HG03039 (cell line): ENCODE results near the gene CLSTN2.

Experiments used
- ATAC-seq: cut with Tn5 transposase; IDR thresholded peaks from one replicate; pipeline ENCODE4 v1.9.1; 2021; ENCODE audit warnings: mild to moderate bottlenecking, moderate library complexity; ENCODE audit not compliant: unreplicated experiment

Gene CLSTN2

DNA sequence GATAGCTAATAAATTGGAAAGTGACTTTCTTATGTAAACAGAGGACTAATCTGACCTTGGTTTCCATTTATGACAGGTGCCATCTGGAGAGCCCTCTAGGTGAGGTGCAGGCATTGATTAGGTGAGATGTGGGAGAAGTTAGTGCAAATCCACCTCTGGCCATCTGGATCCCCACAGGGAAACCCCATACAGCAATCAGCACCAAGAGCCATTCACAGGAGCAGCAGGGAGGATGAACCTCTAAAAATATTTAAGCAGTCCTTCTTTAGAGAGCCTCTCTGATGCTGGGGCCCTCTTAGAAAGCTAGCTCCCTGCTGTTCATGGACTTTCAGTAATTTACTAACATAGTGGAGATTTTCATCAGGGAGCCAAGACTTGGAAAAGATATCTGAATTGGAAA is 69.3 kb downstream of the CLSTN2 start:
- no peak for ATAC-seq

DNA sequence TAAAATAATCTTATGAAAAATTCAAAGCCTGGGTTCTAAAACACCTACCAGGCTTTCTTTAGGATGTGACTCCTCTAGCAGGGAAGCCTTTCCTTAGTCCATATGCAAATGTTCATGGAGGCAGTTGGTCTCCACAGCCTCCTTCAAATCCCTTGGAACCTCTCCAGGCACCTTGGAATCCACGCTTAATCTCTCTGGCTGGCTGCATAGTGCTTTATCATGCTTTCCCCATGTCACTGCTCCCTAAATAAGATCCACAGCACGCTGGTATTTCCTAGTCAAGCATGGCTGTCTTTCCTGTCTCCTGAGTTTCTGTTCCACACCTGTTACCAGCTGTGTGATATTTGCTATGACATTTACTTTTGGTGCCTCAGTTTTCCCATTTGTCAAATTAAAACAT is 71.3 kb downstream of the CLSTN2 start:
- ATAC-seq = no peak

DNA sequence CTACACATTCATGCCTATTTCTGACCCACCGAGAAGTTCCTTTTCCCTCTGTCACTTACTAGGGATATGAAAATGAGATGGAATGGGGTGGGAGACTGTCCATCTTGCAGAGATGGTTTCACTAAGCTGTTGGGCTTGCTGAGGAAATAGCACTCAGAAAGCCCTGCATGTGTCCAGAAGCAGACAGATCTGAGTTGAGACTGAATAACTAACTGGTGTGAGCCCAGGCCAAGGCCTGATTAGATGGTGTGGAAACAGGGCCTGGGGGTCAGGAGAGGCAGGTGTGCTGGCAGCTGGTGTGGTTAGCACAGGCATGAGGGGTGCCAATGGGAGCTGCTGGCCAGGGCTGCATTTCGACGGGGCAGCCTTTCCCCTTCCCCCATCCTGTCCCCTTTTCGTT is 72.1 kb downstream of the CLSTN2 start:
- no peak for ATAC-seq

DNA sequence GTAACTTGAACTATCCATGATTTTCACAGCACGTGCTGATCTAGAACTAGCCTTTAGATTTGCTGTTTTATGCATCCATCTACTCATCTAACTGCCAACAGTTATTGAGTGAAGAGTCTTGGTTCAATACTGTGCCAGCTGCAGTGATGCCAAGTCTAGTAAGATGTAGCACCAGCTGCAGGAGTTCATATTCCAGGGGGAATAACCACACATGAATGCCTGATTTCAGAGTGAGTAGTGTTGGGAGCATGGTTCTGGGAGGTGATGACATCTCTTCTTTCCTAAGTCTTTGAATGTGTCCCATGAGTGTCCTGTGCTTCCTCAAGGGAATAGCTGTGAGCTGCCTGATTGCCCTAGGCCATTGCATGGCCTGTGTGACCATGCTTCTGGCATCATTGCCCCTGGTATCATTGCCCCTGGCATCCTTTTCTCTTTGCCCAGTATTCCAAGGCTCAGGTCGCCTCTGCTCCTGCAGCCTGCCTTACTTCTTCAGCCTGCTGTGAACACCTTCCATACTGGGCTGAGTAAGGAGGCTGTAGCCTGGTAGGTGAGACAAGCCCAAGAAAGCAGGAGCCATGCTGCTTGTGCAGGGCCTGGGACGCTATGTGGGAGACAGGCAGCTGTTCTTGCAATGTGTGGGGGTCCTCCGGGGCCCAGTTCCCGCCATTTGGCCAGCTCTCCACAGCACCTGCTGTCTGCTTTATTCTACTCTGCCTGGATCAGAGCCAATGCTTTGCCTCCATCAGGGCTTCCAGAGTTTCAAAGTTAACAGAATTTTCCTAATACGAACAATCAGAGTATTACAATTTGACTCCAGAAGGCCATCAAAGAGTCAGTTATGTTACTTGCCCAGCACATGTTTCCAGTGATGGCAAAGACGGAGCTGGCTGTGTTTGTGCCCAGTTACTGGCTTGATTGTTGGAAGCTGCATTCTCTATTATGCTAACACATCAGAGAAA is 73.2 kb downstream of the CLSTN2 start:
- ATAC-seq = no peak

DNA sequence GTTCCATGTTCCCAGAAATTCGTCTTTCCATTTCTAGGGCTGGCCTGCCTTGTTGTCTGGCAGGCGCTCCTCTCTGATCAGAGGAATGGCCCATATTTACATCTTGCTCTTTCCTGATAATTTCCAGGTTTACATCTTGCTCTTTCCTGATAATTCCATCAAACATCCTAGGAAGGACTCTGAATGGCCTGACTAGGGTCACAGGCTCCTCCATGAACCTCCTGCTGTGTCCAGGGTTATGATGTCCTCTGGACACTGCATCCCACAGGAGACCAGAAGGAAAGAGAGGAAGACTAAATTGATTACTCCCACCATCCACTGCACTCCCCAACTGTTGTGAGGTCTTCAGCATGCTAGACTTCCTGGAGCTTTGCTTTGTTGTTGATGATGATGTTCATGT is 75.4 kb downstream of the CLSTN2 start:
- no peak for ATAC-seq

DNA sequence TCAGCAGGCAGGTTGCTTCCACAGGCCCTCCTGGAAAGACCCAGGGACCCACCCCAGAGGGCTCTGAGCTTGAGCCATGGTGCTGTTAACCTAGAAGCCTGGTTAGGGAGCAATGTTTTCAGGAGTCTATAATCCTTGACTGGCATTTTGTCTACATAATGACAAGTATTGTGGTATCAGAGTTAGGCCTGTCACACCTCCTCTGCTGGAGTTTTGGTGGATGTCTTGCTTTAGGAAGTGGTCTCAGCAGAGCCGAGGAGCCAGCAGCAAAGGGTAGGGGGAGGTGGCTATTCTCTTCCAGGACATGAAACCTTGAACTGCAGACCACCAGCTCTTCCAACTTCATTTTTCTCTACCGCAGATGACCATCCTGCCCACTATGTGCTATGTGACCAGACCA is 76.1 kb downstream of the CLSTN2 start:
- no peak for ATAC-seq

DNA sequence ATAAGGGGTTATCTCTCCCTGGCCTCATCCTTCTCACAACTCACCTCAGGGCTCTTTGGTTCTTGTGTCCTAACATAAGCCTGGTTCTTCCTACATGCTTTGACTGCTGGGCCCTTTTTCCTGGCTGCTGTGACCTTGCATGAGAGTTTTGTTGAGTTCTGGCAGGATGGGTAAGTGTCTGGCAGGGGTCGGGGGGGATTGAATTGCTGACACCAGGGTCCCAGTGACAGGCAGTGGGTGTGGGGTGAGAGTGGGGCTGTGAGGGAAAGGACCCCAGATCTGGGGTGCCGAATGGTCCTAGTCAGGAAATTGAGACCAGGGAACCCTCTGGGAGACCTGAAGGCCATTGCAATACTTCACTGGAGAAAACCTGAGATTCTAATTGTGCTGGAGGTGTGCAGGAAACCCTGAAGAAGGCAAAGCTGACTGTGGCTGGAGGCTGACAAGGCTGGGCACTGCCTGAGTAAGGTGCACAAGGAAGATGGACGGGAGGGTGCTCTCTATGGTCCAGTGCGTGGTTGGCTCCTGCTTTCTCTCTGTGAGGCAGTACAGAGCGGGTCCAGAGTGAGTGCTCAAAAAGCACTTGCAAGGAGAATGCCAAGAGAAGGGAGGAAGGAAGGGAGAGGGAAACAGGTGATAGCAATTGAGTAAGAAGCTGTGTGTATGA is 76.8 kb downstream of the CLSTN2 start:
- ATAC-seq = no peak

DNA sequence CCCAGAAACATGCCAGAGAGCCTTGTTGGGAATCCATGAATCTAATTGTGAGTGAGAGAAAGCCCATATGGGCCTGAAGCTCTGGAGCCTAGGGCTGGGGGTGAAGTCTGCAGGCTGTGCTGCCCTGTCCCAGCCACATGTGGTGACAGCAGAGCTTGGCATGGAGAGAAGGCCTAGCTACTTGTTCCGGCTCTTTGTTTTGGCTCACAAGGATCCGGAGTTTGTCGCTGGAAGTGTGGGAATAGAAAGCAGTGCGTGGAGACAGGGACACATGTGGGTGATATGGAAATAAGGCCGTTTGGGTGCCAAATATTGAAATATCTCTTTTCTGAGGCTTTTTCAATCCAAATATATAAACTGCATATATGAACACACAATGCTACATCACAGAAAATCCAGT is 78.2 kb downstream of the CLSTN2 start:
- no peak for ATAC-seq

DNA sequence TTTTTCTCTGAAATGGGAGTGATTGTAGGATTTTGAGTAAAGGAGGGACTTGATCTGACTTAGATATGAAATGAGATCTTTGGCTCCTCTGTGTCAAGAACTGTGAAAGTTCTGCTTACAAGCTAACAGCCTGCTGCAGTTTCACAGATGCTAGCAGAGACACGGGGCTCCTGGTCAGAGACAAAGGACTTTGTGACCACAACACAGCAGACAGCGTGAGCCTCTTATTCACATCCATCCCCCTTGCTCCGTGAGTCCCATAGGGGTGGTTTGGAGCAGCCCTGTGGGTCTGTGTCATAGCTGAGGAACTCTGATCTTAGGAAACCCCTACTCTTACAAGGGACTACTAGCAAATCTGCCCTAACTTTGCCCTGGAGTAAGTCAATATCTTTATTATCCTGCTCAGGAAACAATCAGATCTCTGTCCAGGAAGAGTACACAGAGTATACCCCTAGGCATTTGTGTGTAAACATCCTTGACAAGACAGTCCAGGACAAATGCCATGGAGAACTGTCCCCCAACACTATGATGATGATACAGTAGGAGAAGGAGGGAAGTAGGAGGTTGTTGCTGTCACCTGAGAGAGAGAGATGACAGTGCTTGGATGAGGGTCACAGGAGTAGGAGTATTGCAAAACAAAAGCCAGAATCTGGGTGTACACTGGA is 80.0 kb downstream of the CLSTN2 start:
- no peak for ATAC-seq

DNA sequence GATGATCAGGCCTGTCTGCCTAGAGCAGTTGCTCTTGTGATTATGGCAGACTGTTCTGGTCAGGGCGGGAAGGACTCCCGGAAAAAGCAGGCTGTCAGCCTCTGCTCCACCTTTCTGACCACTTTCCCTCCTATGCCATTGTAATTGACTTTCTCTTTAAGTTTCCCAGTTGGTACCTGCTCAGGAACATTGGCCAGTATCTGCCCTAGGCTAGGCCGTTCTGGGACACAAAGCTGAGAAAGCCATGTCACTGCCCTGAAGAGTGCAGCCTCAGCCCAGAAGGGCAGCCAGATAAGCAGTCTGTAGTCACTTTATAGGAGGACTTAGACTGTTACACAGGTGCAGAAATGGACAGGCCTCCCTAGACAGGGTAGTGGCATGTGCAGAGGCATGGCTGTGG is 80.8 kb downstream of the CLSTN2 start:
- ATAC-seq = no peak

DNA sequence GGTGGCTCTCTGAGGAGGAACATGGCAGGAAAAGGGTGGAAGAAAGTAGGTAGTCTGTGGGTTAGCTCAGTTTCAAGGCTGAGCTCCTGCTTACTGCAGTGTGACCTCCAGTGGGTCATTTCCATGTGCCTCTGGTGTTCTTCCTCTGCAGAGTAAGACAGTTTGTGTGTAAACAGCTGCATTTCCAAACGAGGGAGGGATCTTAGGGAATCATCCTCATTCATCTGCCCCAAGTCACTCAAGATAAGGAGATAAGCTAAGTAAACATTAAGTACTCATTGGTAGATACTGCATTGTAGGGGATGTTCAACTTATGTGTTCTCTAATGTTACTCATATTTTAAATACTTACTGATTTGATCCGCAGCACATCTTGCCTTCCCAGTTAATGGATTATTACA is 83.6 kb downstream of the CLSTN2 start:
- ATAC-seq = no peak

DNA sequence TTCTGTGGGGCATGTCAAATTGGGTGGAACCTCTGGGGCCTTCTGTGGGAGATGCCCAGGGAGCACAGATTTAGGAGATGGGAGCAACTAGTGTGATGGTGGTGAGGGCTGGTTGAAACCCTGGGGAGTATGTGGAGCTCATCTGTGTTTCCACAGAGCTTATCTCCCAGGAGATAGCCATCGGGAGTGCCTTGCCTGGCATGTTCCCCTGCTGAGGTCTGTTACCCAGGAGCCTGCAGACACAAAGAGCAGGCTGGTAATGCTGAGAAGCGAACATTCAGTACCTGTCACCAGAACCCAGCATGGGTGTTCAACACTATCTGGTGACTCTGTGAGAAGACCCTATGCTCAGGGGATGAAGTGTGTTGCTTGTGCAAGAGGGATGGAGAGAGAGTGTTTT is 85.0 kb downstream of the CLSTN2 start:
- no peak for ATAC-seq

DNA sequence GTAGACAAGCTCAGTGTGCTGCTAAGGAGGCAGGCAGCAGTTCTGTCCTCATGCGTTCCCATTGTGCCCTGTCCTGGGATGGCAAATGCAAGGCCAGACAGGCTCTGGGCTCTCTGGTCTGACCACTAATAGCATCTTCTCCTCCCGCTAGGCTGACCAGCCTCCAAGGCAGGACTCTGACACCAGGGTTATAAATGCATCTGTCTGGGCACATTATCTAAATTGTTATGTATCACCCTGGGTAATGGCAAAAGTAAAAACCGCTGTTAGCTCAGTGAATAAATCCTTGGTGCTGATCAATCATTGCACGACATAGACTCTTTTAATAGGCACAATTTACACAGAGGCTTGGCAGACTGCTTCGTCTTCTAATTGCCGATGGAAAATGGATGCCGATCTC is 85.6 kb downstream of the CLSTN2 start:
- no peak for ATAC-seq

DNA sequence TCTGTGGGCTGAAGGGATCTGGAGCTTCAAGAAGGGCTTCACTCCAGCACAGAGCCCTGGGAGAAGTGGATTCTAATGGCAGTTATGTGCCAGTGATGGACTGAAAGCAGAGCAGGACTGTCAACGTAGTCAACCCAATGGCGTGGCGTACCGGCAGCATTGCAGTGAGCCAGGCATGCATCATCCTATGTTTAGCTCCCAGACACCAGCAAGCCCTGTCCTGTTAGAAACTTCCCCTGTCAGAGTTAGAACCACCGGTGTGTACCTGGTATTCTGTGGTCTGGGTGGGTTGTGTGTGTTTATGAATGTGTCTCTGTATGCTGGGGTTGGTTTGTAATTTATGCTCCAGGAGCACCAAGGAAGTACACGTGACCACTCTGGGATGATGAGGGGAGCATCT is 86.3 kb downstream of the CLSTN2 start:
- no peak for ATAC-seq

DNA sequence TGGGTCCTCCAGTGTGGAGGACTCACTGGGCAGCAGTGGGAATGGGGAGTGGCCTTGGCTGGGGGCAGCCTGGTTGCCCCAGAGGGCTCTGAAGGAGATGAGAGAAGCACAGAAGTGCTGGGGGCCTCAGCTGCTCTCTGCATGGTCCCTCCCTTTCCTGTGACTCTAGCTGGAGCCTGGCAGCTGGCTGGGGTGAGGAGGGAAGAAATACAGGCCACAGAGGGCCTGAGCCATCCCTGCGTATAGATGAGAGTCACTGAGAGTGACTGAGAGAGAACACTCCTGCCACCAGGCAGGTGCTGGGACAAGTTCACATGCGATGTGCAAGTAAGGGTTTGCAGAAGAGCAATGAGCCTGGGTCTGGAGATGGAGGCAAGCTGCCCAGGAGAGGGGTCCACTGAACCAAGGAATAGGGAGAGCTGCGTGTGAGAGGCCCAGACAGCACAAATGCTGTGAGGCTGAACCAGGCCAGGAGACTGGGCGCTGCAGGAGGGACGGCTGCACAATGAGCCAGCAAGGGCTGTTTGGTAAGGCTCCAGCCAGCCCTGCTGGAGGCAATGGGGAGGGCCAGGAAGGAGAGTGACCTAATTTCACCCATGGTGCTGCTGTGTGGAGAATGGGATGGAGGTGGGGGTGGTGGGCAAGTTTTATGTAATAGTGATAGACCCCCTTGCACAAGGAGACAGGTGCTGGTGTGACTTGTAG is 87.2 kb downstream of the CLSTN2 start:
- no peak for ATAC-seq

DNA sequence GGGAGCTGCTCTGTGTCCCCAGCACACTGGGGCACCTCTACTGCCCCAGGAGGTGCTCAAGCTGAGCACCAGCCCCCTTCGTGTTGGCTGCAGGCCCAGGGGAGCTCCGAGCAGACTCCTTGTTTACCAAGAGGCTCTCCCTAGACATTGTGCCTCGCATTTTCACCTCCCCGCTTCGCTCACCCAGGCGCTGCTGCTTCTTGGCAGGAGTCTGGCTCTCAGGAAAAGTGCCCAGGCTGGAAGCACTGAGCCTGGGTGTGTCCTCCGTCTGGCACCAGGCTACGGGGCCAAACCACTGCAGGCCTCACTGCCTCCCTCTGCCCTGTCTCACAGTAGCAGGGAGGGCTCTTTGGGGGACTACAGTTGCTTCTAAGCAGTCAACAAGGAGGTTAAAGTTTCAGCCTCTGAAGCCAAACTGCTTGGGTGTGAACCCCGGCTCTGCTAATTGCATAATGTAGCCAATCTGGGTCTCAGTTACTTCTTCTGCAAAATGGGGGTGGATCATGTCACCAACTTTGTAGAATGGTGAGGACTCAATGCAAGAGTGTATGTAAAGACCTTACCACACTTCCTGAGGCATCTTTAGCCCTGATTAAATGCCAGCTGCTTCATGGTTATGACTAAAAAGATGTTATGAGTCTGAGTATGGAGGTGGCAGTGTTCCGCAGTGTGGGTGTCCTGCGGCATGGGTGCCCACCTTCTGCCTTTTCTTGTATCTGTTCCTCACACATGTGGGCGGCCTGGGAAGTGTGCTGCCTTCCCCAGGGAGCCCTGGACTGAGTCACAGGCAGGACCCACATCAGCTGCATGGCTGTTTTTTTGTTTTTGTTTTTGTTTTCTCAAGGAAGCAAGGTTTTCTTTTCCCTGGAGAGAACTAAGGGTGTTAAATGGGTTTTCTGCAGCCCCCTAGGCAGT is 88.9 kb downstream of the CLSTN2 start:
- ATAC-seq = no peak

DNA sequence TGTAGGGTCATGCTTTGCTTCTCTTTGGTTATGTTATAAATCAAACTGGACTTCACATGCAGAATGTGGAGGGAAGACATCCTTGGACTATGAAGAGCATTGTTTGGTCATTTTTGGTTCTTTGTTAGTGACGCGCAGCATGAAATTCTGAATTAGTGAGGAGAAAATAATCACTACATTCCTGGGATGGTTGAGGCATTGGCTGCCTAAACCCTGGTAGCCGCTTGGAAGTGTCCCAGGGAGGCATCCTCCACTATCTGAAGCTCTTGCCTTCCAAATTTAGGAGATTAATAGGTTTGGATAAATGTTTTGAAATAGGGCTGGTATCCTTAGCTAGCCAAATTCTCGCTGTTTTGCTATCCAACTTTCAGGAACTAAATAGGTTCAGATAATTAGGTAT is 96.2 kb downstream of the CLSTN2 start:
- no peak for ATAC-seq

DNA sequence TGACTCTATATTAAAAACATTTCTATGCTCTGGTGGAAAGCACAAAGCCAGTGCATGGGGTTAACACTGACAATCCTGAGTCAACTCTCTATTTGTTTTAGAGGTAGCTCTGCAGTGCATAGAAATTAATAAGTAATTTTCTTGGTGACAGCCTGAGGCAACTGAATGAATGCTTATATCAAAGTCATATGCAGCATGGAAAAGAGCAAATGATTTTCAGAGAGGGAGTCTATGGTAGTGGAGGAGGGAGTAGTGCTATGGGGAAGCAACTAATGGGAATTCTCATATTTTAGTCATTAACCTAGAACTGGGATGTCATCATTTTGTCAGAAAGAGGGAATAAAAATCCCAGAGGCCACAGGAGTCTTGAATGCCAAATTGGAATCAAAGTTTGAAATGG is 99.1 kb downstream of the CLSTN2 start:
- no peak for ATAC-seq

DNA sequence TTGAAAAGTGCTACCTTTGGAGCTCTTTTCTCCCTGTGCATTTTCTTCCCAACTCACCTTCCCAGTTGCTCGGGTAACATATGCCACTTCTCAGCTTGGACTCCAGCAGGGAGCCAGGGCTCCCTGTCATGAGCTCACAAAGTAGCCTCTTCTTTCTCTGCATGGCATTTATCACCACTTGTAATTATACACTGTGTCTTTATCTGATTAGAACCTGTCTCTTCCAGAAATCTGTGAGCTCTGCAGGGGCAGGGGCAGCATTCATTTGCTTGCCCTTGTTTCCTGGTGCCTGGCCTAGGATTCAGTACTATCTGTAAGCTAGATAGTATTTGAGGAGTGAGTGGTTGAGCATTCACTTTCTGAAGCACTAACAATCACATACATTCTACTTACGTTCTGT is 100.9 kb downstream of the CLSTN2 start:
- ATAC-seq = no peak

DNA sequence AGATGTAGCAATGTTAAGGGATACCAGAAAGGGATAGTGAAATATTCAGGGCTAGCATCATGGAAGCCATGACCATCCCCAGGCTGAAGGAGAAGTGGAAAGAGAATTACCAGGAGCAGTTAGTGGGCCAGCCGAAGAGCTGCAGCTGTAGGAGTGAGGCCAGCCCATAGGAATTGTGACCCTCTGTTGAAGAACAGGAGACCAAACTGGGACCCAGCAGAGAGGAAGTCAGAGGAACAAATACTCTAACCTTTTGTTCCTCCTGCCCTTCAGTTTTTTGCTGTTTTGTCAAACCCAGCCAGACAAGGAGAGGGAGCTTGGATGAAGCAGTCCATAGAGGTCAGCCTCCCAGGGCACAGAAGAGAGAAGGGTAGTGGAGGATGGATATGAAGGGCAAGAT is 115.4 kb downstream of the CLSTN2 start:
- ATAC-seq = no peak
